Thymus (tissue), 11 donors: Measurements from ENCODE around the gene ERC2. TPM values are rescaled to one million over a fixed set of nuclear protein-coding genes. Genes with fewer than 3 reads are reported as not detected.

Experiments used
- DNase-seq, 9 donors: peaks; one replicate each; pipeline ENCODE4 v3.0.0-alpha.2; 2013; ENCODE audit warnings: low spot score in 9 of 9, low read depth in 6 of 9, missing footprints in 1 of 9
- H3K27ac ChIP-seq, 2 donors: one replicate each; pipeline ENCODE4 v1.5.1; 2013; ENCODE audit warnings: control low read depth in 1 of 2, low read depth in 1 of 2, low read length in 1 of 2, mild to moderate bottlenecking in 1 of 2, moderate library complexity in 1 of 2
- H3K27me3 ChIP-seq, 2 donors: one replicate each; pipeline ENCODE4 v1.5.1; 2013; ENCODE audit warnings: low read length in 1 of 2; ENCODE audit not compliant: control insufficient read depth in 2 of 2, insufficient read depth in 1 of 2
- H3K36me3 ChIP-seq, 2 donors: one replicate each; pipeline ENCODE4 v1.5.1; 2013; ENCODE audit warnings: low read length in 1 of 2, mild to moderate bottlenecking in 1 of 2, moderate library complexity in 1 of 2; ENCODE audit not compliant: control insufficient read depth in 2 of 2, insufficient read depth in 2 of 2
- H3K4me1 ChIP-seq, 2 donors: one replicate each; pipeline ENCODE4 v1.5.1; 2013; ENCODE audit warnings: low read length in 2 of 2; ENCODE audit not compliant: control insufficient read depth in 2 of 2, insufficient read depth in 2 of 2
- H3K4me3 ChIP-seq, 2 donors: one replicate each; pipeline ENCODE4 v1.5.1; 2013; ENCODE audit warnings: low read length in 2 of 2, control low read depth in 1 of 2, mild to moderate bottlenecking in 1 of 2
- H3K9me3 ChIP-seq, 2 donors: one replicate each; pipeline ENCODE4 v1.5.1; 2013; ENCODE audit warnings: low read length in 1 of 2, mild to moderate bottlenecking in 1 of 2; ENCODE audit not compliant: control insufficient read depth in 2 of 2, insufficient read depth in 1 of 2
- WGBS: extraction: QIAGEN DNeasy Blood & Tissue Kit; methylation state at CpG from one replicate; pipeline ENCODE4 v1.1.7; 2013; 5-methylcytosine and 5-hydroxymethylcytosine counted together
- polyA plus RNA-seq: library from polyadenylated mRNA; stranded (reverse); fragments of 200-250 nt; gene quantifications from one replicate; pipeline ENCODE4 v1.2.3, GENCODE V29; 2013
- total RNA-seq: library from RNA; stranded (reverse); fragments of 120-200 nt; gene quantifications from one replicate; pipeline ENCODE4 v1.2.4, GENCODE V29; 2013
- donor health status: healthy.

The ERC2 gene
- total and polyA plus RNA-seq, 2 donors, result 0.28 to 0.50 TPM

DNA sequence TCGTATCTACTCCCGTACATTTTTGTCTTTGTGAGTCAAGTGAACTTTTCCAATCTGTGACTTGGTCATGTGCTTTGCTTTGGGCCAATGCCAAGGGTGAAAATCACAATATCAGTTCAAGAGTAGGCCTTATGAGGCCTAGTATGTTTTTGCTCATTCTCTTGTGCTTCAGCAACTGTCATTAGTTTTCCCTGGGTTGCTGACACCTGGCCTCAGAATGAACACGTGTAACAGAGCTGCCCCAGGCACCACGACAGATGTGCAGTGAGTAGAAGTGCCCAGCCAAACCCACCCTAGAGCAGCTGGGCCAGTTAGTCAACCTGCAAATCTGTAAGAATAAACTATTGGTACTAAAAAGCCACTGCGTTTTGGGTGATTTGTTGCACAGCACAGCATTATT is 520.9 kb downstream of the ERC2 start:
- no peak overlapping the region for H3K27ac ChIP-seq
- H3K9me3 ChIP-seq, result no peaks in the 10 kb centered on the region
- 90% methylated on average over 5 of the region's 5 CpGs for WGBS
- H3K27me3 ChIP-seq, result no peaks in the 10 kb centered on the region
- no peak for DNase-seq
- H3K36me3 ChIP-seq, result no peaks in the 10 kb centered on the region
- H3K4me3 ChIP-seq, result no peak overlapping the region
- no peaks in the 10 kb centered on the region for H3K4me1 ChIP-seq

DNA sequence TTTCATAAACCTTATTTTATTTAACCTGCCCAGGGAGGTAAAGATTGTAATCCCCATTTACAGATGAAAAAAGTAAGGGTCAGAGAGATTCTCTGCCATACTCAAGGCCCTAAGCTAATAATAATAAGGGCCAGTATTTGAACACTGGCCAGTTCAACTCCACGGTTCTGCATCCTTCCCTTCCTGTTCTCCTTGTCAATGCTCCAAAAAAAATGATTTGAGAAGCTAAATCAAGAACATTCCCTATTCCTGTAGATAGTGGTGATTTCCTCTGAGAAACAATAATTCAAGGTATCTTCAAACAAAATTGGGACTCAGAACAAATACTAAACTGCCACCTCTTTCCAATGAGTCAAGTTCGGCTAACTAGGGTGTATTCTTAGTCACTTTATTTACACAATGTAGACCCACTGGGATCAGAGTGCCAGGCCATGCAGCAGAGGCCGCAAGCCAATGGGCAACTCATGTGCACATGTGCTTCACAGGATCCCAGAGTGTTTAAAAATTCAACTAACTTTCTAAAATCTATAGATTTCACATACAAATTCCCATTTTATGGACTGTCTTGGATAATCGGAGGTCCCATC is 521.6 kb downstream of the ERC2 start:
- no peak for DNase-seq
- Histone ChIP-seq H3K4me1 (no peaks in the 10 kb centered on the region), H3K9me3 (no peaks in the 10 kb centered on the region), H3K4me3 (no peak overlapping the region), H3K27ac (no peak overlapping the region), H3K27me3 (no peaks in the 10 kb centered on the region), H3K36me3 (no peaks in the 10 kb centered on the region)
- 89% methylated on average over 4 of the region's 4 CpGs for WGBS

DNA sequence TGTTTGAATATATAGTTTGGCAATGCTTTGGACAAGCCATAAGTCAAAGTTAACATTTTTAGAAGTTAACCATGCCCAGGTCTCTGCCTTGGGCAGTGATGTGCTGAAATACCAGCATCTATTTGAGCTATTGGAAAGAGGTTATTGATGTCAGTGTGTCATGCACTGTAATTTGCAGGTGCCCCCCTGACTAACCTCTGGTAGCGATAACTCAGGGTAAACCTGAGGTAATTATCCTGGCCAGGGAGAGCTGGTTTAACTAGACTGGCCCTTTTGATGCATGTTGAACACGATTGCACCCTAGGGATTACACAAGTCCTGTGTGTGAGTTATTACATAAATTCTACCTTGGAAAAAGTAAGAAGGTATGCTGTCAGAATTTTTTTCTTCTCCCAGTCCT is 525.4 kb downstream of the ERC2 start:
- H3K4me1 ChIP-seq, result no peaks in the 10 kb centered on the region
- WGBS, result 96% methylated on average over 2 of the region's 2 CpGs
- H3K27me3 ChIP-seq, result no peaks in the 10 kb centered on the region

DNA sequence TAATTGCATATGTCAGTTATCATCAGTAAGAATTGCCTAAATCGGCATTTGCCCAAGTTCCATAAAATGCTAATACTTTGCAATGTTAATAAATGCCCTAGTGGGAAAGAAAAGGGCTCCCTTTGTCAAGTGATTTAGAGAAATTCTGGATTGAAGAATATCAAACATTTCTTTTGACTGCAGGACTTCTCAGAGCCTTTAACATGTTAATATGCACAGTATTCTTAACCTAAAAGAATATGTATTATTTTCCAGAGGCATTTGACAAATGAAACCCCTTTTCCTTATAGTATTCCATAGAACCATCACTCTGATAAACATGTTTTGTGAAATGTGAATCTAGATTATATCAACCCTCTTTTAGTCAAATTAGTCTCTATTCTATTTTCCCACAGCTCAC is 529.0 kb downstream of the ERC2 start:
- no peak for DNase-seq
- H3K36me3 ChIP-seq, result no peaks in the 10 kb centered on the region
- H3K4me3 ChIP-seq, result no peak overlapping the region
- WGBS, result 96% methylated on average over 1 of the region's 1 CpG
- H3K9me3 ChIP-seq, result no peaks in the 10 kb centered on the region
- no peaks in the 10 kb centered on the region for H3K4me1 ChIP-seq
- no peak overlapping the region for H3K27ac ChIP-seq
- no peaks in the 10 kb centered on the region for H3K27me3 ChIP-seq

More for the DNA sequence above, 525.4 kb downstream of the ERC2 start:
- H3K4me3 ChIP-seq, result no peak overlapping the region
- no peaks in the 10 kb centered on the region for H3K36me3 ChIP-seq
- no peaks in the 10 kb centered on the region for H3K9me3 ChIP-seq
- H3K27ac ChIP-seq, result no peak overlapping the region
- no peak for DNase-seq

DNA sequence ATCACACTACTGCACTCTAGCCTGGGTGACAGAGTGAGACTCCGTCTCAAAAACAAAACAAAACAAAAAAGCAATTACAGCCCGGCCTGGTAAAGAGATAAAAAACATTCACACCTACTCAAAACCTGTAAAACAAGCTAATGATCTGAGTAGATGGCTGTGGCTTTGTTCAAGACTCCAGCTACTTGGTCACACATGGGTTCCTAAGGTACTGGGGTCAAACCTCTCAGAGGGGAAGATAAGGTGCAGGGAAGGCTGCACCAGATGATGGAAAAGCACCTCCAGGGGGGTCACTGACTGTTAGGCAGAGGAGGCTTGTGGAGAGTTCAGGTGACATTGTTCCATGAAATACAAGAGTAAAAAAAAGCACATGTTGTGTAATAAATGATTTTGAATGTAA is 531.0 kb downstream of the ERC2 start:
- no peak overlapping the region for H3K27ac ChIP-seq
- no peaks in the 10 kb centered on the region for H3K4me1 ChIP-seq
- H3K36me3 ChIP-seq, result no peaks in the 10 kb centered on the region
- H3K27me3 ChIP-seq, result no peaks in the 10 kb centered on the region
- H3K4me3 ChIP-seq, result no peak overlapping the region
- WGBS, result 85% methylated on average over 2 of the region's 2 CpGs
- DNase-seq, result no peak
- H3K9me3 ChIP-seq, result no peaks in the 10 kb centered on the region

DNA sequence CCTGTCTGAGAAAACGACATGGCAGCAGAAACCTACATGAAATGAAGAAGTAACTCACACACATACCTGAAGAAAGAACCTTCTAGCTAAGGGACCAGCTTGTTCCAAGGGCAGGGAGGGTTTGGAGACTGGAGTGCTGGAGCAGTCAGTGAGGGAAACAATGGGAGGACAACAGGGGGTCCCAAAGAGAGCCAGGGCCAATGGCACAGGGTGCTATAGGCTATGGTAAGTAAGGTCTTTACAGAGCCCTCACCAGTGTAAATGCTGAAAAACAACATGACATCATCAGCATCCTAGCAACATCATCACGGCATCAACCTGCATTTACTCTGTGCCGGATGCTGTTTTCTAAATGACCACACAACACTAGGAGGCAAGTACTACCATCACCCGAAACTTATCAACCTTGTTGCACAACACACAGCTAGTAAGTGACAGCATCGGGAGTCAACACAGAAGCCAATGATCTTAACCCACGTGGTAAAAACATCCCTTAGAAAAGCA is 531.7 kb downstream of the ERC2 start:
- H3K4me1 ChIP-seq, result no peaks in the 10 kb centered on the region
- no peak for DNase-seq
- H3K36me3 ChIP-seq, result no peaks in the 10 kb centered on the region
- 89% methylated on average over 6 of the region's 6 CpGs for WGBS
- H3K9me3 ChIP-seq, result no peaks in the 10 kb centered on the region
- no peak overlapping the region for H3K4me3 ChIP-seq
- H3K27ac ChIP-seq, result no peak overlapping the region
- H3K27me3 ChIP-seq, result no peaks in the 10 kb centered on the region

DNA sequence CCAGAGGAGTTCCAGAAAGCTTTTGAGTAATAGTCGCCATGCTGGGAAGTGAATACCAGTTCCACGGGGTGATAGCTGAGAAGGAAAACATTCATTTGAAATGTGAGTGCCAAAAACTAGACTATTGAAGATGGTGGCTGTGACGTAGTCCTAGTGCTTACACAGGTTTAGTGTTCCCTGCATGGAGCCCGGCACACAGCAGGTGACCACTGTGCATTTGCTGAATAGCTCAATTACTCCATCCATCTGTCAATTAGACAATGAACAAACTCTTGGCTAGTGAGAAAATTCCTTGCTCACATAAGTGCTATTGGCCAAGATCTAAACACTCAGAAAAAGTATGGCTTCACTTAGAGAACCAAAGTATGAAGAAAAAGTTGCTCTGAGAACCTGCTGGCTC is 533.0 kb downstream of the ERC2 start:
- 95% methylated on average over 4 of the region's 4 CpGs for WGBS
- Histone ChIP-seq H3K4me1 (no peaks in the 10 kb centered on the region), H3K36me3 (no peaks in the 10 kb centered on the region), H3K27me3 (no peaks in the 10 kb centered on the region), H3K4me3 (no peak overlapping the region), H3K27ac (no peak overlapping the region), H3K9me3 (no peaks in the 10 kb centered on the region)
- DNase-seq, result no peak

DNA sequence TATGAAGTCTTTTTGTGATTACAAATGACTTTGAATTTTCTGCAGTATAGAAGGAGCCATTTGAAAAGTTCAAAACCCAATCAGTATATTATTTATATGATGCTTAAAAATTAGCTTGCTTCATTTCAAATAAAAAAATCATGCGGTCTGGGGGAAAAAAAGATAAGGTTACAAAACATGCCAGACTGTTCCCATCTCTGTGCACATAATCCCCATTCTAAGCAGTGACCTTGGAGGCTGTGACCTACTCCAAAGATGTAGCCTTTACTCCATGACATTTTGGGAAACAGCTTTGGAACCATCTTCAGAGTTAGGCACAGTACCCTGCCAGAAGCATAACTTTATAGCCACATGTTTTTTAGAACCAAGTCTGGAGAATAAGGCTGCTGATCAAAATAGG is 533.5 kb downstream of the ERC2 start:
- Histone ChIP-seq H3K9me3 (no peaks in the 10 kb centered on the region), H3K27ac (no peak overlapping the region), H3K27me3 (no peaks in the 10 kb centered on the region), H3K36me3 (no peaks in the 10 kb centered on the region), H3K4me3 (no peak overlapping the region), H3K4me1 (no peaks in the 10 kb centered on the region)
- 100% methylated on average over 1 of the region's 1 CpG for WGBS
- DNase-seq, result no peak

DNA sequence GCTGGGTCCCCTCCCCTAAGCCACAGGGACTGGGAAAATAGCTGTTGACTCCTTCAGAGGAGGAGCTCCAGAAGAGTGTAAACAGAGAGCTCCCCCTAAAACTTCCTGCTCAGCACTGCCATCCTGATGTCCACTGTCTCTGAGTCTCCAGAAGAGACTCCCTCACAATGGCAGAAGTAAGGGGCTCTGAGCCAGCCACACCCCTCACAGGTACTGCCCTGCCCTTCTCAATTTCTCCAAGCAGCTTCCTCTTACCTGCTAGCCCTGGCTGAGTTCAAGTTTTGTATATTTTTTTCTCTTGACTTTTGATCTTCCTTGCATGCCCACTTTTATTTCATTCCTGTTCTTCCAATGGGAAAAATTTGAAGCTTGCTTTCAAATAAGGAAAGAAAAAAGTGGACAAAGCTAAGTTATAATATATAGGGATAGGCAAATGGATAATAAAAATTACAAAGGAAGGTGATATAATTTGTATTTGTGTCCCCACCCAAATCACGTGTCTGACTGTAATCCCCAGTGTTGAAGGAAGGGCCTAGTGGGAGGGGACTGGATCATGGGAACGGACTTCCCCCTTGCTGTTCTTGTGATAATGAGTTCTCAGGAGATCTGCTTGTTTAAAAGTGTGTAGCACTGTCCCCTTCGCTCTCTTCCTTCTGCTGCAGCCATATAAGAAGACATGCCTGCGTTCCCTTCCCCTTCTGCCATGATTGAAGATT is 539.0 kb downstream of the ERC2 start:
- no peaks in the 10 kb centered on the region for H3K9me3 ChIP-seq
- H3K27me3 ChIP-seq, result no peaks in the 10 kb centered on the region
- 92% methylated on average over 4 of the region's 4 CpGs for WGBS
- no peaks in the 10 kb centered on the region for H3K36me3 ChIP-seq
- no peak overlapping the region for H3K27ac ChIP-seq
- no peak overlapping the region for H3K4me3 ChIP-seq
- DNase-seq, result no peak
- no peaks in the 10 kb centered on the region for H3K4me1 ChIP-seq
